PFSK-1 (cell line): ENCODE measurements around the gene DNAJA3.

Experiments used
- FOXP2 ChIP-seq: optimal IDR thresholded peaks from 2 replicates; pipeline ENCODE3; 2011; ENCODE audit warnings: borderline replicate concordance, control low read depth, inconsistent platforms; ENCODE audit not compliant: insufficient read depth; ENCODE audit errors: extremely low read length, extremely low read depth
- POLR2AphosphoS5 ChIP-seq: IDR thresholded peaks from 2 replicates; pipeline ENCODE4 v1.6.1; 2012; ENCODE audit warnings: low read depth, mild to moderate bottlenecking, control low read depth, low read length, moderate library complexity
- SIN3A ChIP-seq: IDR thresholded peaks from 2 replicates; pipeline ENCODE4 v1.6.1; 2012; ENCODE audit warnings: mild to moderate bottlenecking, low read length, moderate library complexity, borderline replicate concordance; ENCODE audit not compliant: insufficient read depth
- TAF1 ChIP-seq: IDR thresholded peaks from 2 replicates; pipeline ENCODE4 v1.6.1; 2012; ENCODE audit warnings: low read length, control low read depth, borderline replicate concordance; ENCODE audit not compliant: insufficient read depth
- TF ChIP-seq, protein P1 (sequence below), 2 experiments: IDR thresholded peaks; 2 replicates each; pipeline versions ENCODE4 v1.6.1 to v1.8.0; 2011 to 2012; ENCODE audit warnings: low read depth in 2 of 2, low read length in 2 of 2, control low read depth in 1 of 2, inconsistent platforms in 1 of 2, mild to moderate bottlenecking in 1 of 2, moderate library complexity in 1 of 2; ENCODE audit not compliant: insufficient read depth in 1 of 2

DNA sequence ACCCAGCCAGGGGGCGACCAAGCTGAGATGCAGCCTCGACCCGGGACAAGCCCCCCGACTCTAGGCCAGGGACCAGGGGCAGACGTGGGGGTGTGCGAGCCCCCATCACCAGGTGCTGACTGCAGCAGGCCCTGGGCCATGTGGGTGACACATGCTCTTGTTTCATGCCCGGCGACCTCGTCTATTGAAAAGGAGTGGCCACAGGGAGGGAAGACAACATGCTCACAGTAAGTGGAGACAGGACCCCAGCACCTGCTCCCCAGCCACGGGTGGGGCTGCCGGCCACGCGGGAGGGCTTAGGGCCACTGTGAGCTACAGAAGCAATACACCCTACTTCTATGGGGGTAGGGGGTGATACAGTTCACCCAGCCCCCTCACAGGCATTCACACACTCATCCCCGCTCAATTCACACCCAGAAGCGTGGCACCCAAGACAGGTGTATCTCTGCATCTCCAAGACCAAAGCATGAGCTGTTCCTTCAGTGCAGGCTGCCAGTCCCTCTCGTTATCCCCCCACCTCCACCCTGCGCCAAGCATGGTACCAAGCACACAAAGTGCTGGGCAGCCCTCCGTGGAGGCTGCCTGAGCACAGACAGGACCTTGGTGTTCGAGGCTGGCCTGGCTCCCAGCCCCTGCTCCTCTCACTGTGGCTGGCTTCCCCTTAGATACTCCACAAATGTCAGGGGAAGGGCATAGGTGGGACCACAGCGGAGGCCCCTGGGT is 40.4 kb upstream of the DNAJA3 start:
- TF ChIP-seq, protein P1, sequence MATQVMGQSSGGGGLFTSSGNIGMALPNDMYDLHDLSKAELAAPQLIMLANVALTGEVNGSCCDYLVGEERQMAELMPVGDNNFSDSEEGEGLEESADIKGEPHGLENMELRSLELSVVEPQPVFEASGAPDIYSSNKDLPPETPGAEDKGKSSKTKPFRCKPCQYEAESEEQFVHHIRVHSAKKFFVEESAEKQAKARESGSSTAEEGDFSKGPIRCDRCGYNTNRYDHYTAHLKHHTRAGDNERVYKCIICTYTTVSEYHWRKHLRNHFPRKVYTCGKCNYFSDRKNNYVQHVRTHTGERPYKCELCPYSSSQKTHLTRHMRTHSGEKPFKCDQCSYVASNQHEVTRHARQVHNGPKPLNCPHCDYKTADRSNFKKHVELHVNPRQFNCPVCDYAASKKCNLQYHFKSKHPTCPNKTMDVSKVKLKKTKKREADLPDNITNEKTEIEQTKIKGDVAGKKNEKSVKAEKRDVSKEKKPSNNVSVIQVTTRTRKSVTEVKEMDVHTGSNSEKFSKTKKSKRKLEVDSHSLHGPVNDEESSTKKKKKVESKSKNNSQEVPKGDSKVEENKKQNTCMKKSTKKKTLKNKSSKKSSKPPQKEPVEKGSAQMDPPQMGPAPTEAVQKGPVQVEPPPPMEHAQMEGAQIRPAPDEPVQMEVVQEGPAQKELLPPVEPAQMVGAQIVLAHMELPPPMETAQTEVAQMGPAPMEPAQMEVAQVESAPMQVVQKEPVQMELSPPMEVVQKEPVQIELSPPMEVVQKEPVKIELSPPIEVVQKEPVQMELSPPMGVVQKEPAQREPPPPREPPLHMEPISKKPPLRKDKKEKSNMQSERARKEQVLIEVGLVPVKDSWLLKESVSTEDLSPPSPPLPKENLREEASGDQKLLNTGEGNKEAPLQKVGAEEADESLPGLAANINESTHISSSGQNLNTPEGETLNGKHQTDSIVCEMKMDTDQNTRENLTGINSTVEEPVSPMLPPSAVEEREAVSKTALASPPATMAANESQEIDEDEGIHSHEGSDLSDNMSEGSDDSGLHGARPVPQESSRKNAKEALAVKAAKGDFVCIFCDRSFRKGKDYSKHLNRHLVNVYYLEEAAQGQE (IDR thresholded peaks at IDR 0.05; ENCODE audit: insufficient read depth in 1 of 2, low read depth in 2 of 2, low read length in 2 of 2) = no peak
- no peak for TF ChIP-seq POLR2AphosphoS5
- TF ChIP-seq SIN3A = no peak
- TF ChIP-seq TAF1 = no peak
- no peak for TF ChIP-seq FOXP2
